Left ventricle myocardium inferior (tissue), 1 donor: ENCODE results near the gene PLOD3. TPM values are rescaled to one million over a fixed set of nuclear protein-coding genes. Genes with fewer than 3 reads are reported as not detected.

ENCODE experiments used
- DNase-seq: peaks from one replicate; pipeline ENCODE4 v3.0.0-alpha.2; 2020
- H3K27ac ChIP-seq: fragments of 200-600 bp; replicated peaks from 2 replicates; pipeline ENCODE4 v1.8.0; 2021
- H3K27me3 ChIP-seq: fragments of 200-600 bp; 2 replicates; pipeline ENCODE4 v1.8.0; 2021; ENCODE audit warnings: low read depth
- H3K36me3 ChIP-seq: fragments of 200-600 bp; 2 replicates; pipeline ENCODE4 v1.8.0; 2021
- H3K4me1 ChIP-seq: fragments of 200-600 bp; 2 replicates; pipeline ENCODE4 v1.8.0; 2021
- H3K4me3 ChIP-seq: fragments of 200-600 bp; 2 replicates; pipeline ENCODE4 v1.8.0; 2021; ENCODE audit warnings: mild to moderate bottlenecking, moderate library complexity
- H3K9me3 ChIP-seq: fragments of 200-600 bp; replicated peaks from 2 replicates; pipeline ENCODE4 v1.8.0; 2021
- CTCF ChIP-seq: fragments of 200-600 bp; IDR thresholded peaks from 2 replicates; pipeline ENCODE4 v1.8.0; 2021; ENCODE audit warnings: antibody characterized with exemption, mild to moderate bottlenecking, borderline replicate concordance
- intact Hi-C: fragments of 100-400 bp; cut with micrococcal nuclease; formaldehyde crosslinking; loops from one replicate; pipeline ENCODE4 v1.11.0; 2022
- total RNA-seq: library from RNA; stranded (reverse); fragmentation: NEBNext Ultra II Directional; extraction: Animal tissue kit (Norgen Biotek cat#: 25700); gene quantifications from one replicate; pipeline ENCODE4 v1.2.1, GENCODE V29; 2021
- donor health status: DM: no; HTN: yes; CAD: no; lungs with severe emphysema.

Gene PLOD3
- total RNA-seq, 1 donor from 2014 or later = 38.7 TPM

- DNase-seq = no peak
- Histone ChIP-seq H3K9me3 (no peaks in the 10 kb centered on the region), H3K4me1 (peaks cover 73% of the 10 kb centered on the region), H3K27ac (peak overlapping the region; percentile 87), H3K36me3 (peaks cover 26% of the 10 kb centered on the region), H3K27me3 (no peaks in the 10 kb centered on the region), H3K4me3 (no peak overlapping the region)
- no peak for TF ChIP-seq CTCF
- intact Hi-C loops = no loop called here
Measured at GRCh38 chr7:101239191-101239950, 22.0 kb upstream of the PLOD3 start.

- no peak for TF ChIP-seq CTCF
- no peak for DNase-seq
- peak overlapping the region; percentile 87 for H3K27ac ChIP-seq
- no peaks in the 10 kb centered on the region for H3K9me3 ChIP-seq
- intact Hi-C loops = no loop called here
- peaks cover 66% of the 10 kb centered on the region for H3K4me1 ChIP-seq
- no peaks in the 10 kb centered on the region for H3K27me3 ChIP-seq
- peak overlapping the region; percentile 47 for H3K4me3 ChIP-seq
- peaks cover 26% of the 10 kb centered on the region for H3K36me3 ChIP-seq
Measured at GRCh38 chr7:101238226-101239182, 21.1 kb upstream of the PLOD3 start.

- intact Hi-C loops = no loop called here
- H3K27ac ChIP-seq = peak within 1 kb of the TSS; percentile 87
- H3K4me3 ChIP-seq = peak within 1 kb of the TSS; percentile 47
- H3K9me3 ChIP-seq = no peaks in the 10 kb centered on the region
- peaks cover 26% of the 10 kb centered on the region for H3K36me3 ChIP-seq
- peak; percentile 86 for DNase-seq
- H3K27me3 ChIP-seq = no peaks in the 10 kb centered on the region
- TF ChIP-seq CTCF = no peak
- H3K4me1 ChIP-seq = peaks cover 58% of the 10 kb centered on the region
Measured at GRCh38 chr7:101237206-101238067, 20.1 kb upstream of the PLOD3 start, which contains the start of gene CLDN15. TSS of gene CLDN15 (minus strand) at chr7:101237802. CDS start at chr7:101237581, 221 bp downstream.

DNA sequence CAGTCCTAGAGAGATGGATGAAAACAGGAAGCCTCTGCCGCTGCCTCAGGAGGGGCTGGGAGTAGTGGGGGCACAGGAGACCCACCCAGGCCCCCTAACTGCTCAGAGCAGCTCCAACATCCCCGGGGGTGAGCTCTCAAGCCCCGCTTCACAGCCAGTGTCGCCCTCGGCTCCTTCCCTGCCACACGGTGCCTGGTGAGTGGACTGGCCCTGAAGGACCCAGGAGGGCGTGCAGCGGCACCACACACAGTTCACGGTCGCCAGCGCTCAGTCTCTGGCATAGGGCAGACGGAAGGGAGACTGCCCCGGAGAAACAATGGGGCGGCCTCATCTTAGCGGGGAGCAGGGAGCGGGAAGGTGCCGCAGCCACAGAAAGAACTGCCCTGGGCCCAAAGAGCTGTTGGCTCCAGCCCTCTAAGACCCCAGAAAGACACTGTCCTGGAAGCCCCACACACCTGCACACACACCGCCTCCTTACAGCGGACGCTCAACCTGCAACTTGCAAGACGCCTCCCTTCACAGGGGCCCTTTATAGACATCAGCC is 19.0 kb upstream of the PLOD3 start:
- no peak for DNase-seq
- no peak for TF ChIP-seq CTCF
- intact Hi-C loops = no loop called here
- no peaks in the 10 kb centered on the region for H3K9me3 ChIP-seq
- H3K27me3 ChIP-seq = no peaks in the 10 kb centered on the region
- no peak overlapping the region for H3K27ac ChIP-seq
- peaks cover 26% of the 10 kb centered on the region for H3K36me3 ChIP-seq
- H3K4me1 ChIP-seq = peaks cover 60% of the 10 kb centered on the region
- H3K4me3 ChIP-seq = no peak overlapping the region
